Measurements from ENCODE around the gene FGD2.
"Not testable (repeated sequence)": the region's sequence is repeated elsewhere in the genome, so short reads cannot be mapped to it uniquely, and the experiment has no call there.

FGD2 gene

GRCh38 chr6:37042150-37042549 lies 36.7 kb downstream of the FGD2 start:
- H3K4me3 ChIP-seq (ENCODE audit: low read depth, low read length), result no peak overlapping the region
- no peaks in the 10 kb centered on the region for H3K36me3 ChIP-seq (replicated peaks)
- TF ChIP-seq CTCF (IDR thresholded peaks at IDR 0.05; ENCODE audit: low read depth, low read length, missing control alignments), result no peak
- H3K27ac ChIP-seq, result no peak overlapping the region
- DNase-seq, result no peak
- H3K27me3 ChIP-seq (replicated peaks), result no peaks in the 10 kb centered on the region
- in situ Hi-C loops (cut with HindIII; ENCODE audit: low pct_ligation_motif_present, low sequenced_read_pairs), result no loop called here

DNA sequence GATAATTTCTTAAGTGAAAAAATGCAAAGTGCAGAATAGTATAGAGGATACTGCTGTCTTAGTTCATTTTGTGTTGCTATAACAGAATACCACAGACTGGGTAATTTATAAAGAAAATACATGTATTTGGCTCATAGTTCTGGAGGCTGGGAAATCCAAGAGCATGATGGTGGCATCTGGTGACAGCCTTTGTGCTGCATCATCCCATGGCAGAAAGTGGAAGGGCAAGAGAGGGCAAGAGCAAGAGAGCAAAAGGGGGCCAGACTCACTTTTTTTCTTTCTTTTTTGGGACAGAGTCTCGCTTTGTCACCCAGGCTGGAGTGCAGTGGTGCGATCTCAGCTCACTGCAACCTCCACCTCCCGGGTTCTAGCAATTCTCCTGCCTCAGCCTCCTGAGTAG lies 37.6 kb downstream of the FGD2 start:
- H3K27ac ChIP-seq; in situ Hi-C loops (cut with HindIII; ENCODE audit: low pct_ligation_motif_present, low sequenced_read_pairs); DNase-seq; H3K36me3 ChIP-seq (replicated peaks); H3K4me3 ChIP-seq (ENCODE audit: low read depth, low read length); H3K27me3 ChIP-seq (replicated peaks): not testable (repeated sequence)

GRCh38 chr6:37047346-37047688 lies 41.9 kb downstream of the FGD2 start:
- H3K27me3 ChIP-seq (replicated peaks), result no peaks in the 10 kb centered on the region
- H3K27ac ChIP-seq, result no peak overlapping the region
- no peak for DNase-seq
- in situ Hi-C loops (cut with HindIII; ENCODE audit: low pct_ligation_motif_present, low sequenced_read_pairs), result no loop called here
- no peak overlapping the region for H3K4me3 ChIP-seq (ENCODE audit: low read depth, low read length)
- H3K36me3 ChIP-seq (replicated peaks), result no peaks in the 10 kb centered on the region
- TF ChIP-seq CTCF (IDR thresholded peaks at IDR 0.05; ENCODE audit: low read depth, low read length, missing control alignments), result no peak

DNA sequence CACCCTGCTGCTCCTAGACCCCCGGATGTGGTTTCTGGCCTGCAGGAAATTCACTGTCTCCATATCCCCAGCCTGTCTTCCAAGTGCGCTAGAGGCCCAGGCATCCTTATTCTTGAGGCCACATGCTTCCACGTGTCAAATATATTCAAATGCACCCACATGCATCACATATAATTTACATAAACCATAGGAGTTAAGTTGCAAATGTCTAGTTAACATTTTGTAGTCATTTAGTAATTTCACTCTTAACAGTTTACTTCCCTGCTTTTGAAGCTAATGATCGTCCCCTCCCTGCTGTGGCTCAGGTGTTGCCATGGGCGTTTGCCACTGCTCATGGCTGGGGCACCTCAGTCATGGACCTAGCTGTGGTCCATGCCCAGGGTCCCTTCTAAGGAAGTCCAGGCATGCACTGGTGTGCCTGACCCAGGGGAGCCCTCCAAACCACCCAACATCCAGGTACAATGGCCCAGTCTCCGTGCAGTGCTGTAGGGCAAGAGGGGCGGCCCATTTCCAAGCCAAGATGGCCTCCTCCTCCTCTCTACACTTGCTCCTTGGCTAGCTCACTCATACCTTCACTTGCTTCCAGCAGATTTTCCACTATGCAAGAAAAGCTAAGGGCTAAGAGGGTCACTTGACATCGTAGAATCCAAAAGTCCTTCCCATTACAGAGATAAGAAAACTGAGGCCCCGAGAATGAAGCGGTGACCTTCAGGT lies 42.4 kb downstream of the FGD2 start:
- no peaks in the 10 kb centered on the region for H3K27me3 ChIP-seq (replicated peaks)
- TF ChIP-seq CTCF (IDR thresholded peaks at IDR 0.05; ENCODE audit: low read depth, low read length, missing control alignments), result no peak
- no peak overlapping the region for H3K4me3 ChIP-seq (ENCODE audit: low read depth, low read length)
- in situ Hi-C loops (cut with HindIII; ENCODE audit: low pct_ligation_motif_present, low sequenced_read_pairs), result no loop called here
- DNase-seq, result no peak
- no peaks in the 10 kb centered on the region for H3K36me3 ChIP-seq (replicated peaks)
- H3K27ac ChIP-seq, result no peak overlapping the region

- in situ Hi-C loops (cut with HindIII; ENCODE audit: low pct_ligation_motif_present, low sequenced_read_pairs), result no loop called here
Measured at GRCh38 chr6:37048403-37048850, 43.0 kb downstream of the FGD2 start.

More at GRCh38 chr6:37048403-37048850, 43.0 kb downstream of the FGD2 start:
- no peaks in the 10 kb centered on the region for H3K27me3 ChIP-seq (replicated peaks)
- TF ChIP-seq CTCF (IDR thresholded peaks at IDR 0.05; ENCODE audit: low read depth, low read length, missing control alignments), result no peak
- no peak overlapping the region for H3K4me3 ChIP-seq (ENCODE audit: low read depth, low read length)
- DNase-seq, result no peak
- no peaks in the 10 kb centered on the region for H3K36me3 ChIP-seq (replicated peaks)
- H3K27ac ChIP-seq, result no peak overlapping the region

Data from brain microvascular endothelial cell (primary cell).